ENCODE measurements around the gene CTU2.

- no peak for TF ChIP-seq CTCF (conservative IDR thresholded peaks at IDR 0.05 in 1 of 2, IDR thresholded peaks at IDR 0.05 in 1 of 2; ENCODE audit: low read depth in 1 of 2, low read length in 2 of 2)
- no peak for TF ChIP-seq EZH2 (IDR thresholded peaks at IDR 0.05; ENCODE audit: low read length, missing control alignments)
Observed at GRCh38 chr16:88753191-88753590, 46.9 kb downstream of the CTU2 start.

Data from fibroblast of lung (primary cell).